Stimulated activated CD4-positive, alpha-beta T cell treated with anti-CD3 and anti-CD28 coated beads, Interleukin-1b, Interleukin-23, amount 100 ng/mL, for 24 hours (primary cell): Measurements from ENCODE around the gene MED9.

Source experiments
- DNase-seq, 4 experiments: peaks; one replicate each; pipeline ENCODE4 v3.0.0-alpha.2; 2020; ENCODE audit warnings: low read depth in 4 of 4, low spot score in 1 of 4

Gene MED9

GRCh38 chr17:17503566-17504130 lies 26.8 kb downstream of the MED9 start:
- DNase-seq, result no peak

DNA sequence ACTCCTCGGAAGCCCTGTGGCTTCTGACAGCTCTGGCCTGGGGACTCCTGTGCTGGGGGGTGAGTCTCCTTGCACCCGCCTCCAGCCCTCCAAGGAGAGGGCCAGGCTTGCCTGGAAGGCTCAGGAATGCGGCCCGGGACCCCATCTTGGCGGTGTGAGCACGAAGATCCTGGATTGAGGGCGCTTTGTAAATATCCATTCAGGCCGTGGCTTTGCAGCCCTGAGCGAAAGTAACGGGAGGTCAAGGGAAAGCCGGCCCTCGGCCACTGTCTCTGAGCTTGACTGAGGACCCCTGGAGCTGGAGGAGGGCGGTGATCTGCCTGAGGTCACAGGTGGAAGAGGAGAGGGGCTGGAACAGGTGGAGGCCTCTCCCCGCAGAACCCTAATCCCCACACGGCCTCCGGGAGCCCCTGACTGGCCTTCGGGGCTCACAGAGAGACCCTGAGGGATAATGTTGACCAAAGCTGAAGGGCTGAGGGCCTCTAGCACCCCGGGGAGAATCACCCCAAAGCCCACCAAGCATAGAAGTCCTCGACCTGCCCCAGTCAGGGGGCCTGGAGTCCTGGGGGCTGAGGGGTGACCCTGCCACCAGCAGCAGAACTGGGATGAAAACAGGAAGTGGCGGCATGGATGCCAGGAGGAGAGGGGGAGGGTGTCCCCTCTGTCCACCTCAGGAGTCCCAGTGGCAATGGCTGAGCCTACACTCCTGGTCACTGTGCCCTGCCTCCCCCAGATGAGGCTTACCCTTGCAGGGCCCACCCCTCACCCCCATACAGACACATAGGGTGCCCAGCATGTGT lies 27.7 kb downstream of the MED9 start:
- DNase-seq, result no peak

DNA sequence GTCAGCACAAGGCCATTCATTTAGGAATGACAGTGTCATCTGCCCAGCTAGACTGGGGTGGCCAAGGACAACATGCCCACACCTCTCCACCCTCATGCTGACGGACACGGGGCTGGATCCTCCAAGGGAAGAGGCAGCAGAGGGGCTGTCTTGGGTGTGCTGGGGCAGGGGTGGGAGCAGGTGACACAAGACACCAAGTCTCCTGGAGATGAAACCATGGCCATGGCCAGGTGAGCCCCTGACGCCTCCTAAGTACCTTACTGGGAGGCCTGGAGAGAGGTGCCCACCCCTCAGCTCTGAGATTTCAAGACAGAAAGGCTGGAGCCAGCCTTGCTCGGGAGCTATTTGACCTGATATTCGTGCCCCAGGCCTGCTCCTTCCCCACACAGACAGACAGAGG lies 28.4 kb downstream of the MED9 start:
- no peak for DNase-seq

- no peak for DNase-seq
Observed at GRCh38 chr17:17505610-17506171, 28.9 kb downstream of the MED9 start.

DNA sequence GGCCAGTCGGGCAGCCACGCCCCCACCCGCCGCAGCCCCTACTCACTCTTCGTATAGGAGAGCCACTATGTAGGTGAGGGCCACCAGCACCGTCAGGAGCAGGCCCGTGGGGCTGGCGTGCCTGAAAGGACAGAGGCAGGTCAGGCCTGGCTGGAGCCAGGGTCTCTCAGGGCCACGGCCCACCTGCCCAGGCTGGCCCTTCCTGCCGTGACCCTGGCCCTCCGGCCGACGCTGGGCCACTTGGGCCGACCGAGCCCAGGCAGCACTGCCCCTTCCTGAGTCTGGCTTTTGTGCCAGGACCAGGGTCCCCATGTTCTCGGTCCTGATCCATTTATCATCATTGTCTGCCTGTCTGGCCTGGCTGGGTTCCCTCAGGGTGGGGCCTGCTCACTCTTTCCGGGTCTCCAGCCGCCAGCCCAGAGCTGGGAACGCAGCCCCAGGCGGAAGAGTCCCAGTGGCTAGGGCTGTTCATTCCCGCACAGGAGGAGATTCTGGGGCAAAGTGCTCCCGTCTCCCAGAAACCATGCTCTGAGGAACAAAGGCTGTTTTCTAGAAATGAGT lies 29.5 kb downstream of the MED9 start:
- DNase-seq, result no peak

- no peak for DNase-seq
Observed at GRCh38 chr17:17506893-17507464, 30.2 kb downstream of the MED9 start.

- DNase-seq, result no peak
Observed at GRCh38 chr17:17507465-17508011, 30.7 kb downstream of the MED9 start.

DNA sequence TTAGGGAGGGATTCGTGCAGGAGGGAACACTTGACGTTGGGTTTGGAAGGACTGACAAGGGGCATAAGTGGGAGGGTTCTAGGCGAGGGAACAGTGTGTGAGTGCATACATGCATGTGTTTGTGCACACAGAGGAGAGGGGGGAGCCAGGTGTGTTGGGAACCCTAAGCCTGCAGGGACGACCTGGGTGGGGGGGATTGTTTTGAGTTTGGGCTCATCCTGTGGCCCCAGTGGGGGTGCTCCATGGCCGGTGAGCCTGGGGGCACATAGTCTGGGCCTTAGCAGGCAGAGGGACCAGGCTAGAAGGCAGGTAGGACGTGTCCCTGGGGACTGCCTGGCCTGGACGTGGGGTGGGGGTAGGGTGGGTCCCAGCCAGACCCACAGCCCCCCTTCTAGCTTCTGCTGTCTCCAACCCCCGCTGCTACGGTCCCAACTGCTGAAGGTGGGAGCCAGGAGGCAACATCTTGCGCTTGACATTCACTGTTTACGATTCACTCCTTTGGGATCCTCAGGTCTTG lies 31.3 kb downstream of the MED9 start:
- no peak for DNase-seq

- DNase-seq, result no peak
Observed at GRCh38 chr17:17508646-17509591, 32.1 kb downstream of the MED9 start.

DNA sequence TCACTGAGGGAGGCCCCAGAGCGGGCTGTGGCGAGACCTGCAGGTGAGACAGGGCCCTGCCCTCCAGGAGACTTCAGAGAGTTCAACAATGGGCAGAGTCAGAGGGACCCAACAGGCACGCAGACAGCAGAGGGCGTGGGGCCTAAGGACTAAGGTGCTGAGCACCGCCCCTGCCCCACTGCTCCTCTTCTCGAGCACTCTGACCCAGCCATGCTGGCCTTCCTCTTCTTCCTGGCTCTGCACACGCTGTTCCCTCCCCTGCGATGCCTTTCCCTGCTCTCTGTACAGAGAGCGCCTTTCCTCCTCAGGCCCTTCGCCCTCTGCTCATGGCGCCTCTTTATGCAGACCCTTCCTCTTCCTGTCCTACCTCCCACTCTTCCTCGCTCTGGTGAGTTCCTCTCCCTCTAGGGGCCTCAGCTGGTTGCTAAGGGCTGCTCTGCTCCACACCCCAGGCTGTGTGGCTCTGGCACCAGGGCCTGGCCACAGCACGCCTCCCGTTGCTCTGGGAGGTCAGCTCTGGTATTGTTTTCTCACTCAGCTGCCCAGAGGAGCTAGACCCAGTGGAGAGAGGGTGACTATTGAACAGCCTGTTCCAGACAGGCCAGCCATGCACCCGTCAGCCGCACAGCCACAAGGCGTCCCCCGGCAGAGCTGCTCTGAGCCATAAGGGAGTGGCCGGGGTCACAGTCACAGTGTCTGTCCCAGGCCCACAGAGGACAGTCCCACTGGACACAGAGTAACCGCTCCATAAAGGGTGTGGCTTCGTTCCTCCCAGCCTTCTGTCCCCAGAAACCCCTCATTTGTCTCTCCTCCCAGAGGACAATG lies 33.0 kb downstream of the MED9 start:
- DNase-seq, result no peak

DNA sequence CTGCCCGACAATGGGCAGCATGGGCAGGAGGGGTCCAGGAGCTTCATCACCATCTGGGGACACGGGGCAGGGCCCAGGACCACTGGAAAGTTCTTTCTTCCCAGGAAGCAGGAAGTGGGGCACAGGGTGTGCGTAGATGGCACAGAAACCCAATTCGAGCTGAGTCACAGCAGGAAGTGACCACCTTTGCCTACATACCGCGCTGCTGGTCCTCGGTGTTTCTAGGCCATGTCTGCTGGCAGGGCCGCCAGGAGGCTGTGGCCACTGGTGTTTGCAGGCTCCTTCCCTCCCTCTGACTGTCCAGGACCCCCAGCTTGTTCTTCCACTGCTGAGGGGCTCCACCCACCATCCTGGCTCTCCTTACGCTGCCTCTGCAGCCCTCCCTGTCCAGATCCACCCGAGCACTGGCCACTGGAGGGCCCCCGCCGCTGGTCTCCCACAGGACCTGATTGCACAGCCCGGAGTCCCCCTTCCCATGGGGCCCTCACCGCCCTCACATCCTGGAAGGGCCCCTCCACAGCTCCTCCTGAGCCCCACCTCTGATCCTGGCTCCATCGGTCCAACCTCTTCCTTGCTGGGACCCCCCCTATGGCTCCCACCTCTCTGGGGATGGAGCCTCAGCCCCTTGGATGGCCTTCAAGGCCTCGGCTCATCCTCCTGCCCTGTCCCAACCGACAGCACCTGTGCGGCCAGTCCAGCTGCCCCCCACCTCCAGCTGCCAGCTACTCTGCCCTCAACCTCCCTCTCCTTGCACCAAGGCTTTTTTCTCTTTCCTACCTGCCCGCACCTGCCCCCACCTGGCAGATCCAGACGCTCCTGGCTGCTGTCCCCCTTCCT lies 33.9 kb downstream of the MED9 start:
- DNase-seq, result no peak

DNA sequence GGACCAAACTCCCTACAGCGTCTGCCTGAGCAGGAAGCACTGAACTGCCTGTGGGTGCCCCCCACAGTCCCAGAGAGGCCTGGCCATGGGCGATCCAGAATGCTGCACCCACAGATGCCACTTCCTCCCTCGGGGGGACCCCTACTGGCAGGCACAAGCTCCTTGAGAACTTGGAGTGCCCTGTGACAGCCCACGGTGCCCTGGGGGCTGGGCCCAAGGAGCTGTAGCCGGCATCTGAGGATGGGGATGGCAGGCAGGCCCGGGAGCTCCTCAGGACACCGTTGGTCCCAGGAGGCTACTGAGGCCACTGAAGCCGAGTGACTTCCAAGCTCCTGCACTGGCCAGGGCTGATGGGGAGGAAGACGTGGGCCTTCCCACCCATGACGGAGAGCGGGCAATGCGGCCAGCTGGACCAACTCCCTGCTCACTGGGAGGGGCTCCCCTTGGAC lies 34.5 kb downstream of the MED9 start:
- no peak for DNase-seq

DNA sequence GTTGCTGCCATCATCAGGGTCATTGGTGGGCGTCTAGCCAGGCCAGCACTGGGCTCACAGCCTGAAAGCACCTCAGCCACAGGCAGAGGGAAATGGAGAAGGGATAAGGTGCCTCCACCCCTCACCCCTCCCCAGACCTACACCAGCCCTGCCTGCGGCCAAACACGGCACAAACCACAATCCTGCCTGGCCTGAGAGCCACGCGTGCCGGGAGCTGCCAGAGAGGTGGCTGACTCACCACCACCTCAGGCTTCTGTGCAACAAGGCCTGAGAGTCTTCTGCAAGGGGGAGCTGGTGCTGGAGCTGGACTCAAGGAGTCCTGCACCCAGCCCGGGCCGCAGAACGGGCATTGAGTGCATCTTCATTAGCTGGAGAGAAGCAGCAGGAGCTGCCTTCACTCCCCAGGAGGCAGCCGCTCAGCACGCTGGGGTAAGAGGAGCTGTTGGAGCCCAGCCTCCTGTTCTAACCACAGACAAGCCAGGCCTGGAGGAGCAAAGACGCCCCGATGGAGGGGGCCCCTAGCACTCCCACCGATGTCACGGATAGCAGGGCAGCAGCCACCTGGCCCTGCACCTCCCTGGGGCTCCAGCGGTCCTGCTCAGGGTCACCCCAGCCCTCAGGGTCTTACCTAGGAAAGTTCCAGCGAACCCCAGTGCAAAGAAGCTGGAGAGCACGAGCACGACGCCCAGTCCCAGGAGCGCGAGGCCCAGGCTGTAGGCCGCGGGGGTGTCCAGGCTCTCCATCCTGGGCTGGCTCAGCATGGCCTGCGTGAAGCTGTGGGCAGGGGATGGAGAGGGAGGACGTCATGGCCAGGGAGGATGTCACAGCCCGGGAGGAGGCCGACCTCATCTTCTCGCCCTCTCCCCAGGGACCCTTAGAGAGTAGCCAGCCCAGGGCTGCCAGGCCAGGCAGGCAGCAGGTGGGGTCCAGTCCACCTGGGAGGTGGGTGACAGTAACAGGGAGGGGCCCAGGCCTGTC lies 35.4 kb downstream of the MED9 start:
- no peak for DNase-seq

GRCh38 chr17:17512866-17513265 lies 36.1 kb downstream of the MED9 start:
- no peak for DNase-seq

DNA sequence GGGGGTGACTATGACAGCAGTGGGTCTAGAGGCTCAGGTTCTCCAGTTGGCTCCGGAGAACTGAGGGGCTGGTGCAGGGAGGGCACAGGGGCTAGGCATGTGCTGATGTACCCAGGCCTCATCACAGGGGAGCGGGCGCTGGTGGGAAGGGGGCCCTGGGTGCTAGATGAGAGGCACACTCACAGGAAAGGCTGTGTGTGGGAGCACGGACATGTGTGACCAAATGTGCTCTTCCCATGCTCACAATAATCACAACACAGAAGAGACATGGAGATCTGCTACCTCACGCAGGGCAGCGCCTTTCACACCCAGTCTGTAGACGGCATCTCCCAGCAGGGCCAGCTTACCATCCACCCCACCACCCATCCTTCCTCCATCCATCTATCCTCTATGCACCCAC lies 36.8 kb downstream of the MED9 start:
- no peak for DNase-seq

- no peak for DNase-seq
Observed at GRCh38 chr17:17514361-17514992, 37.7 kb downstream of the MED9 start.
